Kidney (tissue), 14 donors: Measurements from ENCODE around the gene CD83. TPM values are rescaled to one million over a fixed set of nuclear protein-coding genes. Genes with fewer than 3 reads are reported as not detected.
"Not testable (repeated sequence)": the region's sequence is repeated elsewhere in the genome, so short reads cannot be mapped to it uniquely, and the experiment has no call there.

Experiments used
- DNase-seq, 5 donors: peaks; one replicate each; pipeline ENCODE4 v3.0.0-alpha.2; 2013 to 2020
- FAIRE-seq: peaks from 2 replicates; lab custom pipeline; 2012; peaks lifted over from hg19 to GRCh38; lab: Jason Lieb, UNC
- H3K27ac ChIP-seq, 2 donors: one replicate each; pipeline ENCODE4 v1.7.0; 2013; ENCODE audit warnings: low read depth in 2 of 2, low read length in 2 of 2, inconsistent platforms in 1 of 2
- H3K27me3 ChIP-seq: one replicate; pipeline ENCODE4 v1.7.1; 2013; ENCODE audit warnings: low read length, inconsistent platforms; ENCODE audit not compliant: control insufficient read depth, insufficient read depth
- H3K36me3 ChIP-seq, 3 donors: one replicate each; pipeline versions ENCODE4 v1.7.0 to v1.7.1; 2013; ENCODE audit warnings: low read length in 3 of 3, control low read depth in 1 of 3, inconsistent platforms in 1 of 3; ENCODE audit not compliant: insufficient read depth in 3 of 3, control insufficient read depth in 2 of 3
- H3K4me1 ChIP-seq, 3 donors: one replicate each; pipeline versions ENCODE4 v1.7.0 to v1.7.1; 2013; ENCODE audit warnings: low read length in 3 of 3, inconsistent platforms in 1 of 3, low read depth in 1 of 3; ENCODE audit not compliant: control insufficient read depth in 2 of 3, insufficient read depth in 2 of 3
- H3K4me3 ChIP-seq, 3 donors: one replicate each; pipeline versions ENCODE4 v1.7.0 to v1.8.1; 2013; ENCODE audit warnings: low read length in 3 of 3, control low read depth in 1 of 3, inconsistent platforms in 1 of 3
- H3K9ac ChIP-seq, 3 donors: one replicate each; pipeline versions ENCODE4 v1.7.0 to v1.7.1; 2013; ENCODE audit warnings: low read length in 3 of 3, control low read depth in 1 of 3, inconsistent platforms in 1 of 3
- H3K9me3 ChIP-seq, 3 donors: one replicate each; pipeline versions ENCODE4 v1.7.0 to v1.7.1; 2013; ENCODE audit warnings: low read length in 3 of 3, control low read depth in 1 of 3, inconsistent platforms in 1 of 3; ENCODE audit not compliant: control insufficient read depth in 2 of 3, insufficient read depth in 1 of 3
- intact Hi-C: fragments of 100-400 bp; cut with DNase I; formaldehyde crosslinking; loops from one replicate; pipeline ENCODE4 v1.11.1; 2022
- polyA plus RNA-seq: library from polyadenylated mRNA; stranded (reverse); fragments of 350-450 nt; fragmentation: Illumina TruSeq; extraction: RNeasy Lipid Tissue Mini Kit (QIAGEN cat#74804); gene quantifications from one replicate; pipeline ENCODE4 v1.2.3, GENCODE V29; 2014; ENCODE audit warnings: low read depth, low replicate concordance; ENCODE audit not compliant: insufficient read depth
- total RNA-seq: library from RNA; stranded (reverse); fragmentation: NEBNext Ultra II Directional; extraction: Animal tissue kit (Norgen Biotek cat#: 25700); gene quantifications from one replicate; pipeline ENCODE4 v1.2.1, GENCODE V29; 2021
- TF ChIP-seq, protein P1 (sequence below): IDR thresholded peaks from 3 replicates; pipeline ENCODE4 v1.5.1; 2012; ENCODE audit warnings: mild to moderate bottlenecking, moderate library complexity, borderline replicate concordance; ENCODE audit not compliant: insufficient read depth; ENCODE audit errors: extremely low read depth
- donor health status: control.
- donor health status: control.
- donor health status: control.
- donor health status: control.
- donor health status: control.
- donor health status: DM: yes; HTN: yes; CAD: no.
- donor health status: Normal renal cell carcinoma (clear cell type).

CD83 gene
- total and polyA plus RNA-seq, 2 donors from 2014 or later, result 4.0 to 15.4 TPM

DNA sequence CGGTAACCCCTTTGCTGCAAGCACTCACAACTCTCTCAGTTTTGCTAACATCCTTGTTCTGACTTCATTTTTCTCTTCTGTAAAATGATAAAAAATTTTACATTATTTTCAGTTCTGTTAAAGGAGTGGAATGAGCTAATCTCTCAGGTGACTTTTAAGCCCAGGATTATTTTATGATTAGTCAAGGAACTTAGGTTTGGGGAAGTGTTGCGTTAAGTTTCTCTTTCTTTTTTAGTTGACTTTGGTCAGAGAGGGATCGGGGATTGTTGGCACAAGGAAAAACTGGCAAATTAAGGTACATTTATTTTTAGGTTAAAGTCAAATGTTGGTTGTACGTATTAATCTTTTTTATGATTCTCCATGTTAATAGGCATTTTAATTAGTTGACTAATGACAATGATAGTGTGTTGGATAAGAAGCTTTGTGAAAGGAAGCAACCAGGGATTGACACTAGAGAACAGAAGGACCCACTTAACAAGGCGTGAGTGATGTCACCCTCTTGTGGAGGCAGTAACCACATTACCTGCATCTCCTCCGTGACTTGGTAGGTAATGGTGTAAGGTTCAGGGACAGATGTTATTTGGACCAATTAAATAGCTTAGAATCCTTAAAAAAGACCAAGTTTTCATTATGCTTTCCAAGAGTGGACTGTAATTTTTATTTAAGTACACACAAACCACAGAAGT is 31.6 kb downstream of the CD83 start:
- no peak for FAIRE-seq
- intact Hi-C loops, result no loop called here
- H3K9me3 ChIP-seq, result no peaks in the 10 kb centered on the region

DNA sequence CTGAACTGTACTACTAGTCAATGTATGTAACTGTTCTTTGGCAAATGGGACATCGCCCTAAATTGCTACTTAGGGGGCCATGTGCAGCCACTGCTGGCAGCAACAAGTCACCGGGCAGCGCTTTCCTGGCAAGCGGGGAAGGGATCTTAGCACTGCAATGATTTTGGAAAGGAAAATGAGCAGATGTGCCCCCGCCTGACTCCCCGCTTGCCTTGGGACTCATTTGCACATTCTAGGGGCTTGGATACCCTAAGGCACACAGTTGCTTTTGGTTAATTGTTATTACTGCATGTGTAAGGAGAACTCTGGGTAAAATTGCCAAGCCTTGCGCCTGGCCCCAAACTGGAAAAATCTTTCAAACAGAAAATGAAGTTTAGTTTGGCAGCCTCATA is 32.2 kb downstream of the CD83 start:
- Histone ChIP-seq H3K9me3 (no peaks in the 10 kb centered on the region), H3K27me3 (no peaks in the 10 kb centered on the region), H3K27ac (no peak overlapping the region), H3K4me3 (no peak overlapping the region), H3K4me1 (peaks cover 0 to 15% (median 0%) of the 10 kb centered on the region in 3 donors), H3K36me3 (no peaks in the 10 kb centered on the region), H3K9ac (no peak overlapping the region)
- FAIRE-seq (no peak), DNase-seq (no peak)
- TF ChIP-seq, protein P1, sequence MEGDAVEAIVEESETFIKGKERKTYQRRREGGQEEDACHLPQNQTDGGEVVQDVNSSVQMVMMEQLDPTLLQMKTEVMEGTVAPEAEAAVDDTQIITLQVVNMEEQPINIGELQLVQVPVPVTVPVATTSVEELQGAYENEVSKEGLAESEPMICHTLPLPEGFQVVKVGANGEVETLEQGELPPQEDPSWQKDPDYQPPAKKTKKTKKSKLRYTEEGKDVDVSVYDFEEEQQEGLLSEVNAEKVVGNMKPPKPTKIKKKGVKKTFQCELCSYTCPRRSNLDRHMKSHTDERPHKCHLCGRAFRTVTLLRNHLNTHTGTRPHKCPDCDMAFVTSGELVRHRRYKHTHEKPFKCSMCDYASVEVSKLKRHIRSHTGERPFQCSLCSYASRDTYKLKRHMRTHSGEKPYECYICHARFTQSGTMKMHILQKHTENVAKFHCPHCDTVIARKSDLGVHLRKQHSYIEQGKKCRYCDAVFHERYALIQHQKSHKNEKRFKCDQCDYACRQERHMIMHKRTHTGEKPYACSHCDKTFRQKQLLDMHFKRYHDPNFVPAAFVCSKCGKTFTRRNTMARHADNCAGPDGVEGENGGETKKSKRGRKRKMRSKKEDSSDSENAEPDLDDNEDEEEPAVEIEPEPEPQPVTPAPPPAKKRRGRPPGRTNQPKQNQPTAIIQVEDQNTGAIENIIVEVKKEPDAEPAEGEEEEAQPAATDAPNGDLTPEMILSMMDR, result no peak
- intact Hi-C loops, result no loop called here

More for the DNA sequence above, 31.6 kb downstream of the CD83 start:
- no peaks in the 10 kb centered on the region for H3K27me3 ChIP-seq
- no peak for DNase-seq
- H3K4me3 ChIP-seq, result no peak overlapping the region
- H3K4me1 ChIP-seq, result peaks cover 0 to 16% (median 0%) of the 10 kb centered on the region in 3 donors
- no peaks in the 10 kb centered on the region for H3K36me3 ChIP-seq
- no peak overlapping the region for H3K9ac ChIP-seq
- no peak overlapping the region for H3K27ac ChIP-seq
- TF ChIP-seq, protein P1, result no peak

DNA sequence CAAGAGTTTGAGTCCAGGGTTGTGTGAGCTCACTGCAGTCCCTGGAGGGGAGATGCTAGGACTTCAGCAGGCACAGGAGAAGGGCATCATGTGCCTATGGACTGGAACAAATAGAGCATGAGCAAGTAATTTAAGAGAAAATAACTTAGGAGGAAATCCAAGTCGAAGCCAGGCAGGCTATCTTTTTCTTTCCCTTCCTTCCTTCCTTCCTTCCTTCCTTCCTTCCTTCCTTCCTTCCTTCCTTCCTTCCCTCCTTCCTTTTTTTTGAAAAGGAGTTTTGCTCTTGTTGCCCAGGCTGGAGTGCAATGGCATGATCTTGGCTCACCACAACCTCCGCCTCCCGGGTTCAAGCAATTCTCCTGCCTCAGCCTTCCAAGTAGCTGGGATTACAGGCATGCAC is 33.7 kb downstream of the CD83 start:
- H3K9ac ChIP-seq, DNase-seq, H3K36me3 ChIP-seq, H3K4me3 ChIP-seq, FAIRE-seq, H3K27me3 ChIP-seq, intact Hi-C loops, H3K27ac ChIP-seq, H3K9me3 ChIP-seq: not testable (repeated sequence)
- H3K4me1 ChIP-seq, result peaks cover 0 to 10% (median 0%) of the 10 kb centered on the region in 3 donors

DNA sequence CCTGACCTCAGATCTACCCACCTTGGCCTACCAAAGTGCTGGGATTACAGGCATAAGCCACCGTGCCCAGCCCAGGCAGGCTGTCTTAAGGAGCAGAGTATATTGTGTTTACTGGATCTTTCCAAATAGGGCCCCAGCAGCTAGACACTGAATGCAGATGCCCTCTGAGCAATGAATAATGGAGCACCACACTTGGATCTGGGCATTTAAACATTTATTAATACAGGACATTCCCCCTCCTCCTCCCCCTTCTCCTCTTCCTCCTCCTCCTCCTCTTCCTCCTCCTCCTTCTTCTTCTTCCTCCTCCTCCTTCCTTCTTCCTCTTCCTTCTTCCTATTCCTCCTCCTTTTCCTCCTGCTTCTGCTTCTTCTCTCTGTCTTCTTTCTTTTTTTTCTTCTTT is 34.2 kb downstream of the CD83 start:
- intact Hi-C loops, result no loop called here

More for the DNA sequence above, 34.2 kb downstream of the CD83 start:
- Histone ChIP-seq H3K4me3 (no peak overlapping the region), H3K27me3 (no peaks in the 10 kb centered on the region), H3K4me1 (peaks cover 0 to 7% (median 0%) of the 10 kb centered on the region in 3 donors), H3K9me3 (no peaks in the 10 kb centered on the region), H3K9ac (no peak overlapping the region), H3K27ac (no peak overlapping the region), H3K36me3 (no peaks in the 10 kb centered on the region)
- FAIRE-seq, result no peak
- TF ChIP-seq, protein P1, result no peak
- no peak for DNase-seq
